ENCODE measurements around the gene PPM1J.

The PPM1J gene

DNA sequence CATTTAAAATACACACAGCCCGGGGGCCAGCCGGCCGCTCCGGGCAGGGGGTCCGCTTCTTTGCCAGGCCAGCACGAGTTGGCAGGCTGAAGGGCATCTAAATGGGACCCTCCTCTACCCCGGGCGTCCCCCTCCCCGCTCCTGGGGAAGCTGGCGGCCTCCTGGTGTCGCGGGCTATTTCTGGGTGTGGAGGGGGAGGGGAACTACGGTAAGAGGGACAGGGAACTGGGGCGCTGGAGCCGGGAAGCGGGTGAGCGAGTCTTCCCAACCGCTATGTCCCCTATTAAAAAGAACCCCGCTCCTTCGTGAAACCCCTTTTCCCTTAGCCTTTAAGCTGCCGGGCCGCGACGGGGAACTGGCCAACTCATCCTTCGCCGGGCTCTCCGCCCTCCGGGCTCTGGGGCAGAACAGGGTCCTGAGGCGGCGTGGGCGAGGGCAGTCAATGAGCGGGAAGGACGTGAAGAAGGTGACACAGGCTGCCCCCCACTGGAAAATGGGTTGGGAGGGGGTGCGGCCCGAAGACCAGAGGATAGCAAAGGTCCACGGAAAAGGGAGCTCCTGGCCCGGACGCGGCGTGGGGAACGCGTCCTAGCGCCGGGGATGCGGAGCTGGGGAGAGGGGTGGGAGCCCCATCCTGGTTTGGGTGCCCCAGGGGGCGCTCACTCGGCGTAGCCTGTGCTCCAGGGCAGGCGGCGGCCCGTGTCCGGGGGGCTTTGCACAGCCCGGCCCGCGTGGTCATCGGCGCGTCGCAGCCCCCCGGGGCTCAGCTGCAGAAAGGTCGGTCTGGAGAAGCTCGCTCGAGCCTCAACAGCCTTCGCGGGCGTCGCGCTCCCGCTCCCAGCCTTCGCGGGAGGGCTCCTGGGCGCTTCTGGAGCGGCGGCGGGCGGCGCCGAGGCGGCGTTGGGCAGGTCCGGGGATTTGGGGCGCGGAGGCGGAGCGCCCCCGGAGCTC, 544 bp downstream of the PPM1J start:
- Histone ChIP-seq H4K20me1 (ENCODE audit: low read depth, low read length) (no peaks in the 10 kb centered on the region), H3K27me3 (ENCODE audit: low read length) (no peaks in the 10 kb centered on the region), H3F3A (ENCODE audit: insufficient read depth) (peaks cover 11% of the 10 kb centered on the region; the same call in 1 of the 2 replicates), H3K79me2 (ENCODE audit: insufficient read depth, low read length) (no peaks in the 10 kb centered on the region), H3K9me3 (ENCODE audit: insufficient read depth, low read length) (no peaks in the 10 kb centered on the region), H3K4me2 (ENCODE audit: low read depth, low read length, poor library complexity, severe bottlenecking) (peak overlapping the region; percentile 67), H2AFZ (ENCODE audit: low read depth, low read length, severe bottlenecking) (no peak overlapping the region), H3K9me2 (replicated peaks; ENCODE audit: insufficient read depth, low read length) (no peaks in the 10 kb centered on the region), H3K4me3 (ENCODE audit: insufficient read depth, low read length, poor library complexity, severe bottlenecking) (peak overlapping the region; percentile 53), H3K27ac (ENCODE audit: low read depth, low read length) (no peak overlapping the region), H3K9ac (ENCODE audit: low read length) (peak overlapping the region; percentile 47), H3K36me3 (ENCODE audit: low read length) (no peaks in the 10 kb centered on the region)
- TF ChIP-seq, protein P1, sequence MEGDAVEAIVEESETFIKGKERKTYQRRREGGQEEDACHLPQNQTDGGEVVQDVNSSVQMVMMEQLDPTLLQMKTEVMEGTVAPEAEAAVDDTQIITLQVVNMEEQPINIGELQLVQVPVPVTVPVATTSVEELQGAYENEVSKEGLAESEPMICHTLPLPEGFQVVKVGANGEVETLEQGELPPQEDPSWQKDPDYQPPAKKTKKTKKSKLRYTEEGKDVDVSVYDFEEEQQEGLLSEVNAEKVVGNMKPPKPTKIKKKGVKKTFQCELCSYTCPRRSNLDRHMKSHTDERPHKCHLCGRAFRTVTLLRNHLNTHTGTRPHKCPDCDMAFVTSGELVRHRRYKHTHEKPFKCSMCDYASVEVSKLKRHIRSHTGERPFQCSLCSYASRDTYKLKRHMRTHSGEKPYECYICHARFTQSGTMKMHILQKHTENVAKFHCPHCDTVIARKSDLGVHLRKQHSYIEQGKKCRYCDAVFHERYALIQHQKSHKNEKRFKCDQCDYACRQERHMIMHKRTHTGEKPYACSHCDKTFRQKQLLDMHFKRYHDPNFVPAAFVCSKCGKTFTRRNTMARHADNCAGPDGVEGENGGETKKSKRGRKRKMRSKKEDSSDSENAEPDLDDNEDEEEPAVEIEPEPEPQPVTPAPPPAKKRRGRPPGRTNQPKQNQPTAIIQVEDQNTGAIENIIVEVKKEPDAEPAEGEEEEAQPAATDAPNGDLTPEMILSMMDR (IDR thresholded peaks at IDR 0.05; ENCODE audit: insufficient read depth, low read length, poor library complexity, severe bottlenecking): peak; percentile 9
- no peak for TF ChIP-seq EZH2phosphoT487 (conservative IDR thresholded peaks at IDR 0.05; ENCODE audit: low read length)

DNA sequence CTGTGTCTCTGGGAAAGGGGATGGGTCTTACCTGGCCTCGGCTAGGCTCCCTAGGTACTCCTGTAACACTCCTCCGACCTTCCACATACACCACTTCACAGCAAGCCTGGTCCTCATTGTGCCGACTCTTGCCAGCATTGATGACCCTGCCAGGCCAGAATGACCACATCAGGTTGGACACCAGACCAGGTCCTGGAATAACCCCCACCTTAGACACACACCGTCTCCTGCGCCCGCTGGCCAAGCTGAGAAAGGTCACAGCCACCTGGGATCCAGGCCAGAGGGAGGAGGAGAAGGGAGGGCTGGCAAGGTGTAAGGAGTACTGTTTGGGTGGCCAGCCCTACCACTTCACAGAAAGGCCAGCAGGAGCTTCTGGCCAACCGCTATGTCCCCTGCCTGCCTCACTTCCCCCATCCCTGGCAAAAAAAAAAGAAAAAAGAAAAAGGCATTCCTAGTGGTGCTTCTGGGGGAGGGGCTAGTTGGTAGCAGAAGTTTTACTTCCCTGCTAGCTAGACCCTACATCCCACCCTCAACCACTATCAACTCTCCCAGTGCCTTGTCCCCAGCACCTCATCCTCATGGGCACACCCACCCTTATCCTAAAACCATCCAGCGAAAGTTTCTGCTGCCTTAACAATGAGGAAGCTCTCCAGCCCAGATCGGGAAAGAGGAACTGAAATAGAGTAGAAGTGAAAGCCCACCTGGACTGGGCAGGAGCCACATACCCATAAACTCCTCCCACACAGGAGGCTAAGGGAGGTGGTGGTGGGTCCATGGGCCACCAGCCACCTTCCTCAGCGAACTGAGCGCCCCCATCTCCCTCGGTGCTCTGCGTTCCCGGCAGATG, 1.4 kb downstream of the PPM1J start:
- Histone ChIP-seq H3K4me2 (ENCODE audit: low read depth, low read length, poor library complexity, severe bottlenecking) (peak overlapping the region; percentile 67), H2AFZ (ENCODE audit: low read depth, low read length, severe bottlenecking) (no peak overlapping the region), H3K4me3 (ENCODE audit: insufficient read depth, low read length, poor library complexity, severe bottlenecking) (no peak overlapping the region)

DNA sequence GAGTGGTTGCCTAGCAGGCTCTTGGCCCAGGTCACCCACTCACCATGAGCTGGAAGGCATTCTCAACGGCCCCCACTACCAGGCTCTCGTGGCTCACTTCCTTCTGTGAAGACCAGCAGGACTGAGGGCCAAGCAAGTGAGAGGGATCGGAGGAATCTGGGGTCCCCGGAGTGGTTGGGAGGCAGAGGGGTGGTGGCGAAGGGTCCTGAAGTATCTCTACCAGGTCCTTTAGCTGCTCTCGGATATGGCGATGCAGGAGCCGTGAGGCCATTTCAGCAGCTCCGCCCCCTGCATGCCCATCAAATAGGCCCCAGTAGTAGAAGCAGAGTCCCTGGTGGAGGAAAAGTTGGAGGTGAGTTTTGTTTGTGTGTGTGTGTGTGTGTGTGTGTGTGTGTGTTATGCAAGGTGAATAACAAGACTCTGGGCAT, 2.4 kb downstream of the PPM1J start:
- TF ChIP-seq EZH2phosphoT487 (conservative IDR thresholded peaks at IDR 0.05; ENCODE audit: low read length): no peak
- TF ChIP-seq, protein P1 (IDR thresholded peaks at IDR 0.05; ENCODE audit: insufficient read depth, low read length, poor library complexity, severe bottlenecking): no peak
- no peak overlapping the region for H2AFZ ChIP-seq (ENCODE audit: low read depth, low read length, severe bottlenecking)
- no peaks in the 10 kb centered on the region for H3K27me3 ChIP-seq (ENCODE audit: low read length)
- no peak overlapping the region for H3K27ac ChIP-seq (ENCODE audit: low read depth, low read length)
- H3K9me3 ChIP-seq (ENCODE audit: insufficient read depth, low read length): no peaks in the 10 kb centered on the region
- no peak overlapping the region for H3K9ac ChIP-seq (ENCODE audit: low read length)
- no peak overlapping the region for H3K4me2 ChIP-seq (ENCODE audit: low read depth, low read length, poor library complexity, severe bottlenecking)
- H3K4me3 ChIP-seq (ENCODE audit: insufficient read depth, low read length, poor library complexity, severe bottlenecking): no peak overlapping the region
- no peaks in the 10 kb centered on the region for H3K79me2 ChIP-seq (ENCODE audit: insufficient read depth, low read length)
- H3K36me3 ChIP-seq (ENCODE audit: low read length): no peaks in the 10 kb centered on the region
- no peaks in the 10 kb centered on the region for H4K20me1 ChIP-seq (ENCODE audit: low read depth, low read length)
- peaks cover 11% of the 10 kb centered on the region; the same call in 1 of the 2 replicates for H3F3A ChIP-seq (ENCODE audit: insufficient read depth)
- H3K9me2 ChIP-seq (replicated peaks; ENCODE audit: insufficient read depth, low read length): no peaks in the 10 kb centered on the region

More for the DNA sequence above, 1.4 kb downstream of the PPM1J start:
- Histone ChIP-seq H3K36me3 (ENCODE audit: low read length) (no peaks in the 10 kb centered on the region), H3K9ac (ENCODE audit: low read length) (no peak overlapping the region), H3K27ac (ENCODE audit: low read depth, low read length) (no peak overlapping the region), H4K20me1 (ENCODE audit: low read depth, low read length) (no peaks in the 10 kb centered on the region), H3K9me3 (ENCODE audit: insufficient read depth, low read length) (no peaks in the 10 kb centered on the region), H3K79me2 (ENCODE audit: insufficient read depth, low read length) (no peaks in the 10 kb centered on the region), H3K27me3 (ENCODE audit: low read length) (no peaks in the 10 kb centered on the region), H3F3A (ENCODE audit: insufficient read depth) (peaks cover 11% of the 10 kb centered on the region; the same call in 1 of the 2 replicates), H3K9me2 (replicated peaks; ENCODE audit: insufficient read depth, low read length) (no peaks in the 10 kb centered on the region)
- TF ChIP-seq, protein P1 (IDR thresholded peaks at IDR 0.05; ENCODE audit: insufficient read depth, low read length, poor library complexity, severe bottlenecking): no peak
- TF ChIP-seq EZH2phosphoT487 (conservative IDR thresholded peaks at IDR 0.05; ENCODE audit: low read length): no peak
